WTC11 (cell line): ENCODE results near the gene CNTNAP2.

ENCODE experiments used
- AFF4 ChIP-seq: sonication (generic); formaldehyde crosslinking; IDR thresholded peaks from 2 replicates; pipeline ENCODE4 v1.8.1; 2023; ENCODE audit warnings: mild to moderate bottlenecking, missing genetic modification reagents, borderline replicate concordance
- CTCF ChIP-seq: fragments of 200-600 bp; IDR thresholded peaks from 2 replicates; pipeline ENCODE4 v1.8.0; 2022; ENCODE audit warnings: antibody characterized with exemption
- ELF4 ChIP-seq: sonication (generic); formaldehyde crosslinking; IDR thresholded peaks from 2 replicates; pipeline ENCODE4 v1.8.1; 2022; ENCODE audit warnings: low read depth, mild to moderate bottlenecking, moderate library complexity, missing genetic modification reagents
- FOXJ3 ChIP-seq: sonication (generic); formaldehyde crosslinking; IDR thresholded peaks from 2 replicates; pipeline ENCODE4 v1.9.0; 2021; ENCODE audit warnings: missing genetic modification reagents, mild to moderate bottlenecking, borderline replicate concordance
- GTF2I ChIP-seq: fragments of 250-450 bp; sonication (Bioruptor Pico); conservative IDR thresholded peaks from 2 replicates; pipeline ENCODE4 v1.4.0; 2021; ENCODE audit warnings: mild to moderate bottlenecking
- HMGXB4 ChIP-seq: sonication (generic); formaldehyde crosslinking; IDR thresholded peaks from 2 replicates; pipeline ENCODE4 v1.8.1; 2023; ENCODE audit warnings: mild to moderate bottlenecking, moderate library complexity, missing genetic modification reagents
- NFYB ChIP-seq: sonication (generic); formaldehyde crosslinking; conservative IDR thresholded peaks from 2 replicates; pipeline ENCODE4 v1.8.0; 2022; ENCODE audit warnings: low read depth, missing genetic modification reagents
- NR2C2 ChIP-seq: sonication (generic); formaldehyde crosslinking; IDR thresholded peaks from 2 replicates; pipeline ENCODE4 v1.8.0; 2022; ENCODE audit warnings: mild to moderate bottlenecking, missing genetic modification reagents
- RORB ChIP-seq: fragments of 250-450 bp; sonication (Bioruptor Pico); IDR thresholded peaks from 2 replicates; pipeline ENCODE4 v1.9.0; 2021; ENCODE audit warnings: mild to moderate bottlenecking
- STAT6 ChIP-seq: sonication (generic); formaldehyde crosslinking; conservative IDR thresholded peaks from 2 replicates; pipeline ENCODE4 v1.8.1; 2023; ENCODE audit warnings: mild to moderate bottlenecking, low read depth, missing genetic modification reagents, moderate library complexity
- TCF7 ChIP-seq: sonication (generic); formaldehyde crosslinking; IDR thresholded peaks from 2 replicates; pipeline ENCODE4 v1.8.0; 2022; ENCODE audit warnings: mild to moderate bottlenecking, low read depth, missing genetic modification reagents, moderate library complexity
- USF2 ChIP-seq: sonication (generic); formaldehyde crosslinking; IDR thresholded peaks from 2 replicates; pipeline ENCODE4 v1.8.1; 2023; ENCODE audit warnings: mild to moderate bottlenecking, missing genetic modification reagents, moderate library complexity
- ZBTB43 ChIP-seq: sonication (generic); formaldehyde crosslinking; IDR thresholded peaks from 2 replicates; pipeline ENCODE4 v1.8.1; 2023; ENCODE audit warnings: mild to moderate bottlenecking, missing genetic modification reagents
- ZNF121 ChIP-seq: sonication (generic); formaldehyde crosslinking; IDR thresholded peaks from 2 replicates; pipeline ENCODE4 v1.8.0; 2023; ENCODE audit warnings: missing genetic modification reagents

- no peak for TF ChIP-seq CTCF
- TF ChIP-seq NR2C2 (CRISPR knock-in tag), result no peak
- no peak for TF ChIP-seq USF2 (CRISPR knock-in tag)
- TF ChIP-seq ELF4 (CRISPR knock-in tag), result no peak
- TF ChIP-seq STAT6 (CRISPR knock-in tag), result no peak
- TF ChIP-seq NFYB (CRISPR knock-in tag), result no peak
- TF ChIP-seq ZBTB43 (CRISPR knock-in tag), result no peak
- TF ChIP-seq AFF4, result no peak
- no peak for TF ChIP-seq TCF7 (CRISPR knock-in tag)
- no peak for TF ChIP-seq ZNF121 (CRISPR knock-in tag)
- TF ChIP-seq FOXJ3, result no peak
- TF ChIP-seq HMGXB4, result no peak
- TF ChIP-seq RORB, result no peak
- TF ChIP-seq GTF2I (CRISPR knock-in tag), result no peak
These were observed 490.0 kb downstream of the CNTNAP2 start for GRCh38 chr7:146606628-146607027.
